ENCODE measurements around the gene PPEF1.

DNA sequence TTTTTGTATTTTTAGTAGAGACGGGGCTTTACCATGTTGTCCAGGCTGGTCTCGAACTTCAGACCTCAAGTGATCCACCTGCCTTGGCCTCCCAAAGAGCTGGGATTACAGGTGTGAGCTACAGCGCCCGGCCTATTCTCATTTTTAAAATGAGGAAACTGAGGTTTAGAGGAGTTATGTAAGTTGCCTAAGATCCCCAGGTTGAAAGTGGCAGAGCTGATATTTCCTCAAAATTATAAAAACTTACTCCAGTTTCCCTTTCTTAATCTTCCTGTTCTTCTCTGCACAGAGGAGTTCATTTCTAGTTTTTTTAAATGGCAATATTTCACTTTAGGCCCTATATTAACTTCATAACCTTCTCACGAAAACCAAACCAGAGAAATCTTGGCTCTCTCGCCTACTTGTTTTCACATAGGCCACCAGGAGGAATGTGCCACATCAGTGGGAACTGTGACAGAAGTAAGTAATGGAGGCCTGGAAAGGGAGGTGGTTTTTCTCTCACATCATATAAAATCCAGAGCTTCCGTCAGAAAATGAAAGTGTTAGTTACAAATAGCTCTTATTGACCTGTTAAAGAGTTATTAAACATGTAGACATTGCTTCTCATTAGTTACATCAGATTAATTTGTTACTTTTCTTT, 19.5 kb upstream of the PPEF1 start:
- TF ChIP-seq, protein P1, sequence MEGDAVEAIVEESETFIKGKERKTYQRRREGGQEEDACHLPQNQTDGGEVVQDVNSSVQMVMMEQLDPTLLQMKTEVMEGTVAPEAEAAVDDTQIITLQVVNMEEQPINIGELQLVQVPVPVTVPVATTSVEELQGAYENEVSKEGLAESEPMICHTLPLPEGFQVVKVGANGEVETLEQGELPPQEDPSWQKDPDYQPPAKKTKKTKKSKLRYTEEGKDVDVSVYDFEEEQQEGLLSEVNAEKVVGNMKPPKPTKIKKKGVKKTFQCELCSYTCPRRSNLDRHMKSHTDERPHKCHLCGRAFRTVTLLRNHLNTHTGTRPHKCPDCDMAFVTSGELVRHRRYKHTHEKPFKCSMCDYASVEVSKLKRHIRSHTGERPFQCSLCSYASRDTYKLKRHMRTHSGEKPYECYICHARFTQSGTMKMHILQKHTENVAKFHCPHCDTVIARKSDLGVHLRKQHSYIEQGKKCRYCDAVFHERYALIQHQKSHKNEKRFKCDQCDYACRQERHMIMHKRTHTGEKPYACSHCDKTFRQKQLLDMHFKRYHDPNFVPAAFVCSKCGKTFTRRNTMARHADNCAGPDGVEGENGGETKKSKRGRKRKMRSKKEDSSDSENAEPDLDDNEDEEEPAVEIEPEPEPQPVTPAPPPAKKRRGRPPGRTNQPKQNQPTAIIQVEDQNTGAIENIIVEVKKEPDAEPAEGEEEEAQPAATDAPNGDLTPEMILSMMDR (IDR thresholded peaks at IDR 0.05): no peak
- TF ChIP-seq POLR2A (IDR thresholded peaks at IDR 0.05): no peak
